GM18526 (cell line): ENCODE measurements around the gene C1QTNF9B.
"Not testable (repeated sequence)": the region's sequence is repeated elsewhere in the genome, so short reads cannot be mapped to it uniquely, and the experiment has no call there.

Experiments
- POLR2A ChIP-seq: IDR thresholded peaks from 3 replicates; pipeline ENCODE4 v1.6.1; 2011; ENCODE audit not compliant: insufficient read length; ENCODE audit errors: extremely low read depth

The C1QTNF9B gene

DNA sequence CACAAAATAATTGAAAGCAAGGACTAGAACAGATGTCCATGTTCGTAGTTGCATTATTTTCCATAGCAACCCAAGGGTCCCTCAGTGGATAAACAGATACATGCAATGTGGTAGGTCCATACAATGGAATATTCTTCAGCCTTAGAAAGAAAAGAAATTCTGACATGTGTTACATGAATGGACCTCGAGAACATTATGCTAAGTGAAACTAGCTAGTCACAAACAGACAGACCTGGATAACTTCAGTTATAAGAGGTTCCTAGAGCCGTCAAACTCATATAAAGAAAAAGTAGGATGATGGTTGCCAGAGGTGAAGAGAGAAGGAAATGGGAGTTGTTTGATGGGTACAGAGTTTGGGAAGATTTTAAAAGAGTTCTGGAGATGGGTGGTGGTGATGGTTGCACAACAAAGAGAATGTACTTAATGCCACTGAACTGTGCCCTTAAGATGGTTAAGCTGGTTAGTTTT, at the start of gene C1QTNF9B:
C1QTNF9B (minus strand) TSS at position 51 of the 468 bp plus-strand sequence.
- TF ChIP-seq POLR2A: not testable (repeated sequence)

DNA sequence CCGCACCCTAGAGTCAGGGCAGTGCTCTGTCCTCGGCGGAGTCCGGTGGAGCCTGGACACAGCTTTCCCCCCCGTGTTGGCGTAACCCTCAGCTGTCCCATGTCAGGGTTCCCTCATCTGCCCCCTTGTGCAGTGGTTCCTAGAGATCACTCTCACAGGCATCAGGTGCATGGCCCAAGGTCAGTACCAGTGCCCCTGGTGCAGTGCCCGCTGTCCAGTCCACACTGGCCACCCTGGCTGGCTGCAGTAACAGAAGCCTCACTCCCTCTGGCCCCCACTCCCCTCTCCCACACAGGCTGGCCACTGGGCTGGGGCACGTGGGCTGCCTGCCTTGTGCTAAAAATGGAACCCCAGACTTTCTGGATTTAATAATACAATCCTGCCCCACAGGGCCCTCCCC, 49.6 kb upstream of the C1QTNF9B start:
- TF ChIP-seq POLR2A: no peak

DNA sequence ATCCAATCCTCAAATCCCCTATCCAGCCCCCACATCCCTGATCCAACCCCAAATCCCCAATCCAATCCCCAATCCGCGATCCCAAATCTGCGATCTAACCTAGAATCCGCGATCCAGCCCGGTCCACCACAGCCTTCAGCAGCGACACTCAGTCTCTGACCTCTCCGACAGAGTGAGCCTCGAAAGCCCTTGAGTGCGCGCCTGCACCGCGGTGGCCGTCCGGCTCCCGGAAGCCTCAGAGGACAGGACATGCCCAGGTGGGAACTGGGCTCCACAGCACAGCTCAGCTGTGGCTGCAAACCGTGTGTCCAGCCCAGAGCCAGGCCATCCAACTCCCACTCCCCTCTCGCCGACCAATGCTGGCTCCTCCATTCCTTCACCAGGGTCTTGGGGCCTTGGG, 48.8 kb upstream of the C1QTNF9B start:
- TF ChIP-seq POLR2A: no peak

DNA sequence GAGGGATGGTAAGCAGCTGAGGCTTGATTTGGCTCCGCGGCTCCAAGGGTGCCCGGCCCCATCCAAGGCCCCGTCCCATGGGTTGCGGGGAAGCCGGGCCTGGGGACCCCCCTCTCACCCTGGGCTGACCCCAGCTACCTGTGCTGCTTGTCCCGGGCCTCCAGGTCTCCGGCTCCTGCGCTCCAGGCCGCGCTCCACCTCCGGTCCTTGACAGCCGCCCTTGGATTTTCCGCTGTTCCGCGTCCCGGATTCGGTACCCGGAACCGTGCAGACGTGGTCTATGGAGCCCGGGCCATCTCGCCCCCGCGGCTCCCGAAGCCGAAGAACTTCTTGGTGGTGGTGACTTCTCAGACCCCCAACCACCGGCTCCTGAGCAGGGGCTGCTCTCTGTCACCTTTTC, 48.3 kb upstream of the C1QTNF9B start:
- TF ChIP-seq POLR2A: no peak

DNA sequence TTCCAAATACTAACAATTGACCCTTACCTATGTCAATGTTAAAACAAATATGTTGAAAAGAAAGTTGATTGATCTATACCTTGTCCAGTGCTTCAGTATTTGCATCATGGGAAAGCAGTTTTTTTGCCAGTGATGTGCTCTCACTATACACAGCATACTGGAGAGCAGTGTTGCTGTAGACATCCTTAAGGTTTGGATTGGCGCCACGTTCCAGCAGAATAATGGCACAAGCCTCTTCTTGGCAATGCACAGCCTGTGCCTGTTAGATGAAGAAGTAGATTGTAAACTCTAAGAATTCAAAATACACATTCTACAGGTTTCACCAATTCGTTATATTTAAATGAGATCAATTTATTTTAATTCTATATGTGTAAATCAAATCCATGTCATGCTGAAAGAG, 43.9 kb upstream of the C1QTNF9B start:
- no peak for TF ChIP-seq POLR2A

DNA sequence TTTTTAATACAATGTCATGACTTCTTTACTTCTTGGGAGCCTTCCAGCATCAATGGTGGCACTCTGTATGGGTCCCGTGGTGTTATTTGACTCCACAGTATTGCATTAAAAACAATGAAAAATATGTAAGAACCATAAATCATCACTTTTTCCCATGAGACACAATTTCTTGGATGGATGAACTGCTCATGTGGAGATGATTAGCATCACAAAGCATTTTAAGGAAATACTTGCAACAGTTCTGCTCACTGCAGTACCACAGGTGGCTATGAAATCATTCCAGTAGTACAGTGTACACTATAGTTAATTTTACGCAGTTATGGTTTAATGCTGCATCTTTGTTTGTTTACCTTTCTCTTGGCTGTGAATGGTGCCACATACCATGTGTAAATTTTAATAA, 37.2 kb upstream of the C1QTNF9B start:
- TF ChIP-seq POLR2A: no peak

DNA sequence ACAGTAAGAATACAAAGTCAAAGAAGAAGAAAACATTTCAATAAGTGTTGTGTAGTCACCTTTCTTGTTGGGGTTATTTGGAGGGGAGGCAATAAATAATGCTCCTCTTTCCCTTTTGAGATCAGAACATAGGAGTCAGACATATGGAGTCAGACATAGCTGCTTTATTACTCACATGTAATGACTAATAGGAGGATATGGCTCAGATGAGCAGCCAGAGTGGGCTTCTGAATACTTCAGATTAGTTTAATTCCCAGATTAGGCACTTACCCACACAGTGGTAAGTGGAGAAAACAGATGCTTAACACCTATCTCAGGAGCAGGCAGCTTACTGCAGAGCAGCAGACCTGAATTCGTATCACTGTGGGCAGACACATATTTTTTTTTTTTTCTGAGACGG, 31.7 kb upstream of the C1QTNF9B start:
- no peak for TF ChIP-seq POLR2A

DNA sequence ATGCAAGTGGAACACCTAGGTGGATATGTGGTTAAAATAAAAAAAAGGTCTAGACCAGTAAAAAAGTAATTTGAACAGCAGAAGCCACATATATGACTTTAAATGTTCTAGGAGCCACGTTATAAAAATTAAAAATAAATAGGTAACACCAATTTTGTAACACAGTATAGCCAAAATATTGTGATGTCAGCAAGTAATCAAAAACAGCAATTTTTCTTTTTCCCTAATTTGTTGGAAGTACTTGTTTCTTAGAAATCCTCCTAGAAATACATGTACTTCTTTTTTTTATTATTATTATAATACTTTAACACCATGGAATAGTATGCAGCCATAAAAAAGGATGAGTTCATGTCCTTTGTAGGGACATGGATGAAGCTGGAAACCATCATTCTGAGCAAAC, 25.7 kb upstream of the C1QTNF9B start:
- no peak for TF ChIP-seq POLR2A

DNA sequence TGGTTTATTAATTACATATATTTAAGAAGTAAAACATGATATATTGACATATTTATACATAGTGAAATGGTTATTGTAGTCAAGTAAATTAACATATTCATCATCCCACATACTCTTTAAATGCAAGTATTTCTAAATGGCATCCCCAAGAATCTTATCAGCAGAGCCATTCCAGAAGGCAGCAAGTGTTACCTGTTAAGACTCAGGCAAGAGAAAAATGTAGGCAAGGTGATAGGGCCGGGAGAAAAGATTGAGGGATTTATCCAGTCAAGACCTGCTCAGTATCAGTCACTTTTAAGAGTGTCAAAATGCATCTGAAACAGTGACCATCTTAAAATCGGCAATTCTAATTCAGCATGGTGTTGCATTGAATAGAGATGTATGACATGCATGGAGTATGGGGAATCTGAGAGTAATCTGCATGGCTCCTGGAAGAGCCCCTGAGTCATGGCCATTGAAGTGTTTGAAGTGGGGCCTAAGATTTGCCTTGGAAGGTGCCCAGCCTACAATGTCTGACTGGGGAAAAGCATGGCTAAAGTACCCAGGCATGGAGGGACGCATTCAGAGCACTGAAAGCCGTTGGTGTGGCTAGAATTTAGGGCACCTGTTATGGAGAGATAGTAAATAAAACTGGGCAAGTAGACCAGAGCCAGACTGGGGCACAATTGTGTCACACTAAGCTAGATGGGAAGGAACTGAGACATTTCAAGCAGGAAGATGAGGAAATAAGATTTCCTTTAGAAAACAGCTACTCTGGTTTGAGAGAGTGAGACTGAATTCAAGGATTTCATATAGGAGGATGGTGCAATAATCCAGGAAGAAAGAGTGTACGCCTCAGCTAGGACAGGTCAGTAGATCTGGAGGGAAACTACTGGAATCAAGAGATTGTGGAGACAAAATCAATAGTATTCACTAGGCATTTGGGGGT, 25.0 kb upstream of the C1QTNF9B start:
- no peak for TF ChIP-seq POLR2A

DNA sequence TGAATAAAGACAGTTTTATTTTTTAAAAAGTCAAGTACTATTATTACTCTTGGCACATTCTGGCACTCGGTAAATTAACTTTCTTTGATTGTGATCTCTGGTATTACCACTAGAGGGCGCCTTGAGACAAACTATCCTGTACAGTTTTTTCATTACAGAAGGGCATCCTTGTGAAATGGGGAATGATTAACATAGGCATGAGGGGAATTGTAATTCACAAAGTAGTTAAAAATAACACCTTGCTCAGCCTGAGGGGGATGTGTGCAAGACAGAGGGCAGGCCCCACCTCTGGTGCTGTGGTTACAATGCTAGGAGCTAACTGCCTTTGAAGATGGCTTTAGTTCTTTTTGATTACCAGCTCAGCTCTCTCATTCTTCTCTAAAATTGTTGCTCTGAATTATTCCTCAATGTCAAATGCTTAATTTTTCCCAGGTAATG, 24.2 kb upstream of the C1QTNF9B start:
- TF ChIP-seq POLR2A: no peak

DNA sequence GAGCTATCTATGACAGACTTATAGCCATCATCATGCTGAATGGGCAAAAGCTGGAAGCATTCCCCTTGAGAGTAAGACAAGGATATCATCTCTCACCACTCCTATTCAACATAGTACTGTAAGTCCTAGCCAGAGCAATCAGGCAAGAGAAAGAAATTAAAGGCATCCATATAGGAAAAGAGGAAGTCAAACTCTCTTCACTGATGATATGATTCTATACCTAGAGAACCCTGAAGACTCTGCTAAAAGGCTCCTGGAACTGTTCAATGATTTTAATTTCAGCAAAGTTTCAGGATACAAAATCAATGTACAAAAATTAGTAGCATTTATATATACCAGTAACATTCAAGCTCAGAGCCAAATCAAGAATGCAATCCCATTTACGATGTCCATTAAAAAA, 21.7 kb upstream of the C1QTNF9B start:
- no peak for TF ChIP-seq POLR2A

DNA sequence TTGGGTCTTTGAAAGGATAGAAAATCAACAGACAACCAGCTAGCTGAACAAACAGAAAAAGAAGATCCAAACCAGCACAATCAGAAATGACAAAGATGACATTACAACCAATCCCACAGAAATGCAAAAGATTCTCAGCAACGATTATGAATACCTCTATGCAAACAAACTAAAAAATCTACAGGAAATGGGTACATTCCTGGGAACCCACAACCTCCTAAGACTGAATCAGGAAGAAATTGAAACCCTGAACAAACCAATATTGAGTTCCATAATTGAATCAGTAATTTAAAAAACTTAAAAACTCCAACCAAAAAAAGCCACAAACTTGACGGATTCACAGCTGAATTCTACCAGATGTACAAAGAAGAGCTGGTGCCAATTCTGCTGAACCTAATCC, 20.9 kb upstream of the C1QTNF9B start:
- no peak for TF ChIP-seq POLR2A

DNA sequence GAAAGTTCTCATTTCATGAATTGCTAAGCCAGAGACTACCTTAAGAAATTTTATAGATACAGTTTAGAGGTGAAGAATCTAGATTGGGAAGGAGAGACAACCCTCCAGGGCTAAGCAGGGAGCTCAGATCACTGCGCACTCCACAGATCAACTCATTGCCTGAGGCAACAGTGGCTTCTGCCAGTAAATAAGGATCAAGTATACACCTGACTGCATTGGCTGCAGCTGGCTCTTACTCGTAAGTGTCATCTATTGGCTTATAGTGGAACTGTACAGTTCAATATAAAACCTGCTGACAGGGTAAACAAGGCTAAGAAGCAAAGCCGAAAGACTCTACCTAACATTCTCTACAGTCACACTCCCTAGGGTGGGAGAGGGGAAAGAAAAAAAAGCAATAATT, 18.0 kb upstream of the C1QTNF9B start:
- TF ChIP-seq POLR2A: no peak

DNA sequence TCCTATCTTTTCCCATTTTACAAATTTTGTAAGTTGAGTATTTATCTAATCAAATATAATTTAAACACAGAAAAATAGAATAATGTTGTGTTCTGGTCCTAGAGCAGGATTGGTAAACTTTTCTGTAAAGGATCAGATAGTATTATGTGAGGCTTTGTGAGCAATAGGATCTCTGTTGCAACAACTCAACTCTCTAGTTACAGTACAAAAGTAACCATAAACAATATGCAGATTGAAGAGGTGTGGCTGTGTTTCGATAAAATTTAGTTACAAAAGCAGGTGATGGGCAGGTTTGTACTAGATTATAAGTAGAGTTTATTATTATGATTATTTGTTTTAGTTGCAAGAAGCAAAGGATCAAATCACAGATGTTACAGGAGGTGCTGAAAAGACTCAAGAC, 15.2 kb upstream of the C1QTNF9B start:
- no peak for TF ChIP-seq POLR2A

DNA sequence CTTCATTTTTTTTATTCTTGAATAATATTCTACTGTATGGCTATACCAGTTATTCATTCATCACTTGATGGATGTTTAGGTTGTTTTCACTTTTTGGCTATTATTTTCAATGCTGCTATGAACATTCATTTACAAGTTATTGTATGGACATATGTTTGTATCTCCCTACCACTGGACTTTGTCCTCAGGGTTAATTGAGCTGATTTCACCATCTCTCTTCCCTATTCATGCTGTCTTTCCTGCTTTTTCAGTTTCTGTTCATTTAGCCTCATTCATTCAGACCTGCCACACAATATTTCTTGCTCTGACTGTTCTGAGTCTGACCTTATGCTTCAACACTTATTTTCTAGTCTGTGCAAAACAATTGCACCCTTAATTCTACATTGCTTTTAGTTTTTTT, 12.3 kb upstream of the C1QTNF9B start:
- no peak for TF ChIP-seq POLR2A

DNA sequence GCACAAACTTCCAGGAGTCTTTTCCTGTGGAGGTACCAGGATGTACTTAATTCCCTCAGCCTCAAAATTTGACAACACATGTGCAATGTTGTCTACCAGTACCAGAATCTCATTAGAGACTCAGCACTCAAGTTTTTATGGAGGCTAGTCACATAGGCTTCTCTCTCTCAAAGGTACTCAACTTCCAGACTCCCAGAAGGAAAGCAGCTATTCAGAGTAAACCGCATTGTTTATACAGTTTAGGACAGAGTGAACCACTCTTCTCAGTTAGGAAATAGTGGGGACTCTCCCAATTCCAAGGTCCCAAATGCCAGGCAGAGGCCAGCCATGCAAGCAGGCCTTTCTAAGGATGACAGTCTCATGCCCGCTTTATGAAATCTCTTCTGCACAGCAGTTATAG, 8.5 kb upstream of the C1QTNF9B start:
- no peak for TF ChIP-seq POLR2A

DNA sequence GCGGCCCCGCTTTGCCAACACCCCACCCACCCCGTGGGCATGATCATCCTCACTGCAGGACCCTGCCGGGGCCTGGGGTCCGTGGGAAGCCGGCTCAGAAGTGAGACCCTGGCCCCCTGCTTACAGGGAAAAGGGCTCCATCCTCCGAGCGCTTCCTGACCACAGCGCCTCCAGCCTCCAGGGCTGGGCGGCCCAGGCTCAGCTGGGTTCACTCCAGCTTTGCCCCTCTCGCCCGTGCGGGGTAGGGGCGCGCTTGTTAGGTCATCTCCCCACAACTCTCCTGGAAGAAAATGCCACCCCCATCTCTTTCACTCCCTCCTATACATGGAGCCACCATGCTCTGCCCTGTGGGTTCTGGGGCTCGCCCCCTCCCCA, 6.6 kb upstream of the C1QTNF9B start:
- no peak for TF ChIP-seq POLR2A
